HG02642 (cell line): ENCODE measurements around the gene AMY2B.
"Not testable (repeated sequence)": the region's sequence is repeated elsewhere in the genome, so short reads cannot be mapped to it uniquely, and the experiment has no call there.

Experiments used
- ATAC-seq: cut with Tn5 transposase; IDR thresholded peaks from one replicate; pipeline ENCODE4 v1.9.1; 2021; ENCODE audit warnings: mild to moderate bottlenecking; ENCODE audit not compliant: unreplicated experiment, poor library complexity

The AMY2B gene

GRCh38 chr1:103616362-103616761, 45.0 kb downstream of the AMY2B start:
- no peak for ATAC-seq

DNA sequence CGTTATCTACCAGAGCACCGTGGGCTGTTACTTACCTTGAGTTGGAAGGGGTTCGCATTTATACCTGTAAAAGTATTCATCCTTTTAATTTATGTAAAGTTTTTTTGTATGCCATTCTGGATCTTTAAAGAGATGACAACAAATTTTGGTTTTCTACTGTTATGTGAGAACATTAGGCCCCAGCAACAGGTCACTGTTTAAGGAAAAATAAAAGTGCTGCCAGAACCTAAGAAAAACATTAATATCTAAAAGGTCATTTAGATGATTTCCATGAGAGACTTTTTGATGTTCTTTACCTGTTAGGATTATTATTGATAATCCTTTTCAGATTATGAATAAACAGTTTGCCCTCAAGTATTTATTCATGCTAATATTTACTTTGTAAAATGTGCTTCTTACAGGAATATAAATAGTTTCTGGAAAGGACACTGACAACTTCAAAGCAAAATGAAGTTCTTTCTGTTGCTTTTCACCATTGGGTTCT, 45.6 kb downstream of the AMY2B start, which contains the start of gene AMY2A:
AMY2A (plus strand) TSS at position 434 of the 484 bp plus-strand sequence; CDS start at position 448, 14 bp downstream.
- ATAC-seq, result not testable (repeated sequence)

DNA sequence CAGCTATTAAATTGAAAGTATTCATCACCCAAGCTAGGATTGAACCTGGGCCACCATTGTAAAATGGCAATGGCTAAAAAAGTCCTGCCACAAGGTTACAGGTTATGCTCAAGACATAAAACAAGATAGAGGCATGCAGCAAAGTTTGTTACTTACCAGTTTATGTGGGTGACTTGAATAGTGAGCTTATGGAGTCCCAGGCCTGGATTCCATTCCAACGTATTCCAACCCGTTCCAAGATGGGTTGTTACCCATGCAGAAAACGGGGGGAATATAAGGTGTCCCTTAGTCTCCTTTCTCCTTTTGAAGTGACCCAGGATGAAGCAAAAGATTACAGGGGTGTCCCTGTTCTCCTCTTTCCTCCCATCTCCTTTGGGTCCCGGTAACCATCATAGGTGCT, 56.0 kb downstream of the AMY2B start:
- ATAC-seq, result not testable (repeated sequence)
